Activated naive CD8-positive, alpha-beta T cell treated with anti-CD3 and anti-CD28 coated beads, Interleukin-2, amount 50 U/mL, for 16 hours (primary cell): ENCODE data around the gene LINC00305.

Source experiments
- DNase-seq: peaks from one replicate; pipeline ENCODE4 v3.0.0-alpha.2; 2020; ENCODE audit warnings: low read depth, low spot score

LINC00305 gene

DNA sequence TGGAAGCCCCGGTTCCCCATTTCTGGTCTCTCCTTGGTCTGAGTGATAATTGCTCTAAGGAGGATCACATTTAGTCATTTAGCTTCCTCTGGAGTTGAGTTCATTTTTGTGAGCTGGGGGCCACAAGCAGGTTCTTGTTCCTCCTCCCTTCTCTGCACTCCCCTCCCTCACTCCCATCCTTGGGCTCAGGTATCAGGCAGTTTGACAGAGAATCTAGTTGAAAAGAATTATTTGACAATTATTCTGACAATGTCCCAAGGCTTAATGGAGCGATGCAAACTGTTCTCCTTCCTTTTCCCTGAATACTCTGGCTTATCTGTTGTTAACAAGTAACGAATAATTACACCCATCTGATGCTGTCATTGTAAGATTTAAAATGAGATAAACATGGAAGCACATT, 117.5 kb downstream of the LINC00305 start:
- no peak for DNase-seq
